Stimulated activated CD8-positive, alpha-beta memory T cell treated with anti-CD3 and anti-CD28 coated beads, Interleukin-15, amount 100 ng/mL, for 48 hours (primary cell): ENCODE measurements around the gene PMM2.
"Not testable (repeated sequence)": the region's sequence is repeated elsewhere in the genome, so short reads cannot be mapped to it uniquely, and the experiment has no call there.

Experiments
- DNase-seq, 2 donors: peaks; one replicate each; pipeline ENCODE4 v3.0.0-alpha.2; 2020; ENCODE audit warnings: low read depth in 2 of 2

PMM2 gene

GRCh38 chr16:8818504-8819270, 21.0 kb downstream of the PMM2 start:
- DNase-seq, result no peak

GRCh38 chr16:8819411-8820034, 21.9 kb downstream of the PMM2 start:
- DNase-seq, result no peak

- no peak for DNase-seq
Measured at GRCh38 chr16:8822403-8822802, 24.8 kb downstream of the PMM2 start.

- no peak for DNase-seq
Measured at GRCh38 chr16:8826278-8826879, 28.7 kb downstream of the PMM2 start.

- no peak for DNase-seq
Measured at GRCh38 chr16:8828541-8829165, 31.0 kb downstream of the PMM2 start.

GRCh38 chr16:8831450-8831849, 33.8 kb downstream of the PMM2 start:
- DNase-seq, result no peak

GRCh38 chr16:8831871-8832716, 34.5 kb downstream of the PMM2 start:
- no peak for DNase-seq

- no peak for DNase-seq
Measured at GRCh38 chr16:8832717-8833105, 35.1 kb downstream of the PMM2 start.

GRCh38 chr16:8836797-8837196, 39.2 kb downstream of the PMM2 start:
- DNase-seq, result not testable (repeated sequence)

GRCh38 chr16:8837594-8837993, 40.0 kb downstream of the PMM2 start:
- DNase-seq, result not testable (repeated sequence)

- not testable (repeated sequence) for DNase-seq
Measured at GRCh38 chr16:8842016-8842415, 44.4 kb downstream of the PMM2 start.

GRCh38 chr16:8843296-8843695, 45.7 kb downstream of the PMM2 start:
- not testable (repeated sequence) for DNase-seq

GRCh38 chr16:8845699-8846298, 48.2 kb downstream of the PMM2 start:
- no peak for DNase-seq

GRCh38 chr16:8846401-8846932, 48.8 kb downstream of the PMM2 start:
- no peak for DNase-seq

GRCh38 chr16:8847145-8847544, 49.5 kb downstream of the PMM2 start:
- no peak for DNase-seq

GRCh38 chr16:8847623-8848022, 50.0 kb downstream of the PMM2 start:
- DNase-seq, result no peak

- no peak for DNase-seq
Measured at GRCh38 chr16:8848231-8848938, 50.7 kb downstream of the PMM2 start.

GRCh38 chr16:8848939-8849391, 51.3 kb downstream of the PMM2 start:
- DNase-seq, result no peak

- DNase-seq, result no peak
Measured at GRCh38 chr16:8849411-8850011, 51.9 kb downstream of the PMM2 start.
